ENCODE measurements around the gene CTNNA2. TPM values are rescaled to one million over a fixed set of nuclear protein-coding genes. Genes with fewer than 3 reads are reported as not detected.

CTNNA2 gene
- total RNA-seq, 1 donor from 2014 or later: 2.9 TPM

DNA sequence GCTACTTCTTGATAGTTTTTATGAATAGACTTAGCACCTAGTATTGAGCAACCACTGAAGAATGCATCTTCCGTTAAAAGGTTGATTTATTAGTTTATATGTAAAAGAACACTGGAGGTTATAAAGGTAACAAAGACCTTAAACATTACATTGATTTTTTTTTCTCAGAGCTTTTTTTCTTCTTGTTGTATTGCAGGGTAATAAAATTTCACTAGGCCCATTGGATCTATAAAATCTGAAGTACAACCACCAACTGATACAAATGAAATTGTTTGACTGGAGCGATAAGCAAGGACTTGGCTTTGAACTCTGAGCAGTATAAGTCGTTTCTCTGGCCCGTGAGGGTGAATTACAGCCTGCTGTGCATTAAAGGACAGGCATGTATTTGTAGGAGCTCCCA, 447.7 kb downstream of the CTNNA2 start:
- H3K27ac ChIP-seq: no peak overlapping the region
- DNase-seq (ENCODE audit: extremely low spot score in 2 of 2): no peak
- intact Hi-C loops (cut with DNase I): no loop called here
- H3K4me1 ChIP-seq: no peaks in the 10 kb centered on the region
- no peaks in the 10 kb centered on the region for H3K27me3 ChIP-seq
- no peak overlapping the region for H3K4me3 ChIP-seq
- H3K9me3 ChIP-seq: no peaks in the 10 kb centered on the region
- TF ChIP-seq CTCF (IDR thresholded peaks at IDR 0.05) (no peak), POLR2AphosphoS5 (IDR thresholded peaks at IDR 0.05; ENCODE audit: insufficient read depth in 1 of 2, low read depth in 1 of 2) (no peak), POLR2A (IDR thresholded peaks at IDR 0.05) (no peak)
- H3K36me3 ChIP-seq: no peaks in the 10 kb centered on the region

GRCh38 chr2:79964966-79965365, 452.1 kb downstream of the CTNNA2 start:
- DNase-seq (ENCODE audit: extremely low spot score in 2 of 2): no peak
- intact Hi-C loops (cut with DNase I): no loop called here
- Histone ChIP-seq H3K27ac (no peak overlapping the region), H3K9me3 (no peaks in the 10 kb centered on the region), H3K4me1 (no peaks in the 10 kb centered on the region), H3K27me3 (no peaks in the 10 kb centered on the region), H3K36me3 (no peaks in the 10 kb centered on the region), H3K4me3 (no peak overlapping the region)
- TF ChIP-seq CTCF (IDR thresholded peaks at IDR 0.05): no peak
- no peak for TF ChIP-seq POLR2AphosphoS5 (IDR thresholded peaks at IDR 0.05; ENCODE audit: insufficient read depth in 1 of 2, low read depth in 1 of 2)
- no peak for TF ChIP-seq POLR2A (IDR thresholded peaks at IDR 0.05)

GRCh38 chr2:79966369-79966768, 453.5 kb downstream of the CTNNA2 start:
- Histone ChIP-seq H3K9me3 (no peaks in the 10 kb centered on the region), H3K27me3 (no peaks in the 10 kb centered on the region), H3K36me3 (no peaks in the 10 kb centered on the region), H3K27ac (no peak overlapping the region), H3K4me3 (no peak overlapping the region), H3K4me1 (no peaks in the 10 kb centered on the region)
- TF ChIP-seq CTCF (IDR thresholded peaks at IDR 0.05) (no peak), POLR2AphosphoS5 (IDR thresholded peaks at IDR 0.05; ENCODE audit: insufficient read depth in 1 of 2, low read depth in 1 of 2) (no peak), POLR2A (IDR thresholded peaks at IDR 0.05) (no peak)
- intact Hi-C loops (cut with DNase I): no loop called here
- no peak for DNase-seq (ENCODE audit: extremely low spot score in 2 of 2)

DNA sequence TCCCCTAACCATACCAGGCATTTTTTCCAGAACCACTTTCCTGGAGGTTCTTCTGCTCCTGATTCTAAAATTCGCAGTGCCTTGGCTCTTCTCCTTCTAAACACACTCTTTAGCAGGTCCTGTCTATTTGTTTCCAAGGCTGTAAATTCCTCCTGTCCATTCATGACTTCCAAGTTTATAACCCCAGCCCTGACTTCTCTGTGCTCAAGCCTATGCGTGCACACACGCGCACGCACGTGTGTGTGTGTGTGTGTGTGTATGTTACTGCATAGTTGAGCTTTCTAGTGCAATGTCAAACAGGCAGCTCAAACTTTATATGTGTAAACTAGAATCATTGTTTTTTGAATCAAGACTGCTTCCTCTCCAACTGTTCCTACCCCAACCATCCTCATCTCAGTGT, 454.0 kb downstream of the CTNNA2 start:
- no peak overlapping the region for H3K27ac ChIP-seq
- no peak overlapping the region for H3K4me3 ChIP-seq
- H3K4me1 ChIP-seq: no peaks in the 10 kb centered on the region
- TF ChIP-seq POLR2A (IDR thresholded peaks at IDR 0.05) (no peak), POLR2AphosphoS5 (IDR thresholded peaks at IDR 0.05; ENCODE audit: insufficient read depth in 1 of 2, low read depth in 1 of 2) (no peak), CTCF (IDR thresholded peaks at IDR 0.05) (no peak)
- H3K27me3 ChIP-seq: no peaks in the 10 kb centered on the region
- intact Hi-C loops (cut with DNase I): no loop called here
- H3K9me3 ChIP-seq: no peaks in the 10 kb centered on the region
- H3K36me3 ChIP-seq: no peaks in the 10 kb centered on the region
- no peak for DNase-seq (ENCODE audit: extremely low spot score in 2 of 2)

DNA sequence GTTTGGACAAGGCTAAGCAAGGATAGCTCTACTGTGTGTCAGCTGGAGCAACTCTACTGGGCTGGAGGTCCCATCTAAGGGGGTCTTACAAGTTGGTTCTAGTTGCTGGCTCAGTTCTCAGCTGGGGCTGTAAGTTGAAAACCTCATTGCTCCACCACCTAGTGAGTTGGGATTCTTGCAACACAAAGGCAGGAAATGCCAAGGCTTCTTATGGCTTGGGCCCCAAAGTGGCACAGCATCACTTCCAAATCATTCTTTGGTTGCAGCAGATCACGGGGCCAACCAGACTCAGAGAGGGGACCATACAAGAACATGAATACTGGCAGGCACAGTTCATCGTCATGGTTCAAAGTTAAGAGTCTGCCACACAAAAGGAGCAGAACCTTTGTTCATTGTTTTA, 459.0 kb downstream of the CTNNA2 start:
- Histone ChIP-seq H3K27ac (no peak overlapping the region), H3K9me3 (no peaks in the 10 kb centered on the region), H3K27me3 (no peaks in the 10 kb centered on the region), H3K36me3 (no peaks in the 10 kb centered on the region), H3K4me3 (no peak overlapping the region), H3K4me1 (no peaks in the 10 kb centered on the region)
- no peak for TF ChIP-seq POLR2AphosphoS5 (IDR thresholded peaks at IDR 0.05; ENCODE audit: insufficient read depth in 1 of 2, low read depth in 1 of 2)
- intact Hi-C loops (cut with DNase I): no loop called here
- no peak for DNase-seq (ENCODE audit: extremely low spot score in 2 of 2)

DNA sequence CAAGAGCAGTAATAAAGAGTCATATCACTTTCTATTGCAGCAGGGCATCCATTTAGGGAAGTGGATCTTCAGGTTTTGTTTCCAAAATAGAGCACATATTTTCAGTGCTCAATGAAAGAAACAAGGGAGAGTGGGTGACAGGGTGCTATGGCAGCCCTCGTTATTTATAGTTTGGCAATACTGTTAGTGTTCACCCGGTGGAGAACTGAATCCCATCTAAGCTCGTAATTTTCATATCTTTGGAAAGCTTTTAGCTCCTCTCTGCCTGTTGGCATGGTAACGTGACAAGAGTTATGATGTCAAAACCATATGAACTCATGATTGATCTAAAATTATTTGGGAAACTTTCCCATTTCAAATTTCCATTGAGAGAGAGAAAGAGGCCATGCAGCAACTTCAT, 459.8 kb downstream of the CTNNA2 start:
- Histone ChIP-seq H3K9me3 (no peaks in the 10 kb centered on the region), H3K4me1 (no peaks in the 10 kb centered on the region), H3K27me3 (no peaks in the 10 kb centered on the region), H3K27ac (no peak overlapping the region), H3K4me3 (no peak overlapping the region), H3K36me3 (no peaks in the 10 kb centered on the region)
- DNase-seq (ENCODE audit: extremely low spot score in 2 of 2): no peak
- TF ChIP-seq CTCF (IDR thresholded peaks at IDR 0.05) (no peak), POLR2AphosphoS5 (IDR thresholded peaks at IDR 0.05; ENCODE audit: insufficient read depth in 1 of 2, low read depth in 1 of 2) (no peak), POLR2A (IDR thresholded peaks at IDR 0.05) (no peak)
- intact Hi-C loops (cut with DNase I): no loop called here

All from vagina (tissue), 2 donors.